Activated T-helper 1 cell treated with Interleukin-2 at 50 U/mL for 16 hours (primary cell): ENCODE results near the gene TMEM192.
"Not testable (repeated sequence)": the region's sequence is repeated elsewhere in the genome, so short reads cannot be mapped to it uniquely, and the experiment has no call there.

Experiments used
- DNase-seq: peaks from one replicate; pipeline ENCODE4 v3.0.0-alpha.2; 2020; ENCODE audit warnings: low read depth

TMEM192 gene

GRCh38 chr4:165112368-165113121 is at the start of gene TMEM192:
Gene TMEM192, minus strand, starts transcription at chr4:165112860. Its CDS starts 87 bp downstream, at chr4:165112773.
- peak; percentile 84 for DNase-seq

GRCh38 chr4:165158762-165159161 is 46.1 kb upstream of the TMEM192 start:
- no peak for DNase-seq

GRCh38 chr4:165156906-165157305 is 44.2 kb upstream of the TMEM192 start:
- DNase-seq: no peak

GRCh38 chr4:165154482-165154881 is 41.8 kb upstream of the TMEM192 start:
- no peak for DNase-seq

- DNase-seq: no peak
Measured at GRCh38 chr4:165152527-165152926, 39.9 kb upstream of the TMEM192 start.

GRCh38 chr4:165151734-165152133 is 39.1 kb upstream of the TMEM192 start:
- DNase-seq: no peak

GRCh38 chr4:165150545-165150944 is 37.9 kb upstream of the TMEM192 start:
- no peak for DNase-seq

GRCh38 chr4:165138843-165139242 is 26.2 kb upstream of the TMEM192 start:
- DNase-seq: no peak

GRCh38 chr4:165137205-165137604 is 24.5 kb upstream of the TMEM192 start:
- no peak for DNase-seq

GRCh38 chr4:165136529-165136928 is 23.9 kb upstream of the TMEM192 start:
- no peak for DNase-seq

GRCh38 chr4:165133150-165133549 is 20.5 kb upstream of the TMEM192 start:
- no peak for DNase-seq

GRCh38 chr4:165131247-165131832 is 18.7 kb upstream of the TMEM192 start:
- DNase-seq: peak; percentile 32

GRCh38 chr4:165129924-165130323 is 17.3 kb upstream of the TMEM192 start:
- DNase-seq: no peak

- not testable (repeated sequence) for DNase-seq
Measured at GRCh38 chr4:165125869-165126499, 13.3 kb upstream of the TMEM192 start.

- no peak for DNase-seq
Measured at GRCh38 chr4:165124488-165124887, 11.8 kb upstream of the TMEM192 start.

- DNase-seq: no peak
Measured at GRCh38 chr4:165118256-165118909, 5.7 kb upstream of the TMEM192 start.

GRCh38 chr4:165115301-165115700 is 2.6 kb upstream of the TMEM192 start:
- DNase-seq: no peak

- no peak for DNase-seq
Measured at GRCh38 chr4:165111906-165112367, 723 bp downstream of the TMEM192 start.

GRCh38 chr4:165106518-165106917 is 6.1 kb downstream of the TMEM192 start:
- DNase-seq: no peak

GRCh38 chr4:165101641-165102040 is 11.0 kb downstream of the TMEM192 start:
- no peak for DNase-seq

GRCh38 chr4:165096776-165097175 is 15.9 kb downstream of the TMEM192 start:
- DNase-seq: no peak

- no peak for DNase-seq
Measured at GRCh38 chr4:165095291-165095690, 17.4 kb downstream of the TMEM192 start.

- DNase-seq: no peak
Measured at GRCh38 chr4:165094873-165095272, 17.8 kb downstream of the TMEM192 start.
